HEK293 (cell line): ENCODE data around the gene MADD.

Experiments
- CTCF ChIA-PET: fragments of 350-600 bp; formaldehyde crosslinking; extraction: SDS; loops from one replicate; lab custom pipeline; 2021; ENCODE audit warnings: antibody characterized with exemption; lab: Yijun Ruan, JAX
- POLR2A ChIA-PET: fragments of 300-600 bp; formaldehyde crosslinking; extraction: SDS; loops from one replicate; lab custom pipeline; 2020; ENCODE audit warnings: antibody characterized with exemption, inconsistent platforms; lab: Yijun Ruan, JAX
- H3K27ac ChIP-seq: fragments of 200-500 bp; sonication (Bioruptor generic); 2 replicates; pipeline ENCODE4 v1.5.1; 2014; ENCODE audit warnings: low read depth, low read length, control low read depth, inconsistent platforms; ENCODE audit errors: extremely low read depth
- H3K36me3 ChIP-seq, 2 experiments: fragments of 200-500 bp in 1 of 2; sonication (Bioruptor generic) in 1 of 2; 1 replicate in 1 of 2; 2 replicates in 1 of 2; pipeline ENCODE4 v1.5.1; 2014 to 2017; ENCODE audit warnings: inconsistent platforms in 2 of 2, low read length in 2 of 2; ENCODE audit not compliant: control insufficient read depth in 2 of 2, insufficient read depth in 1 of 2
- H3K4me1 ChIP-seq: fragments of 200-500 bp; sonication (Bioruptor generic); 2 replicates; pipeline ENCODE4 v1.5.1; 2014; ENCODE audit warnings: mild to moderate bottlenecking, low read length, inconsistent platforms; ENCODE audit not compliant: control insufficient read depth, insufficient read depth
- H3K4me3 ChIP-seq: 2 replicates; pipeline ENCODE4 v1.5.1; 2011; ENCODE audit warnings: low read depth, mild to moderate bottlenecking, control low read depth, low read length, moderate library complexity
- H3K9me3 ChIP-seq: fragments of 200-500 bp; sonication (Bioruptor generic); 2 replicates; pipeline ENCODE4 v1.5.1; 2014; ENCODE audit warnings: low read depth, low read length, inconsistent platforms; ENCODE audit not compliant: control insufficient read depth, insufficient read depth
- HOXC10 ChIP-seq: sonication (generic); formaldehyde crosslinking; IDR thresholded peaks from 2 replicates; pipeline ENCODE4 v1.8.1; 2023; ENCODE audit warnings: mild to moderate bottlenecking, missing genetic modification reagents
- SCRT1 ChIP-seq: fragments of 450-650 bp; formaldehyde crosslinking; IDR thresholded peaks from 2 replicates; pipeline ENCODE4 v1.5.1; 2016; ENCODE audit warnings: missing biosample characterization, missing genetic modification characterization, borderline replicate concordance
- SCRT2 ChIP-seq: fragments of 450-650 bp; formaldehyde crosslinking; IDR thresholded peaks from 2 replicates; pipeline ENCODE4 v1.5.1; 2016; ENCODE audit warnings: missing biosample characterization, missing genetic modification characterization
- ZNF133 ChIP-seq: fragments of 450-650 bp; formaldehyde crosslinking; IDR thresholded peaks from 2 replicates; pipeline ENCODE4 v1.5.1; 2016; ENCODE audit warnings: missing biosample characterization, missing genetic modification characterization
- ZNF292 ChIP-seq: fragments of 450-650 bp; formaldehyde crosslinking; IDR thresholded peaks from 2 replicates; pipeline ENCODE4 v1.5.1; 2016; ENCODE audit warnings: low read depth, missing biosample characterization, missing genetic modification characterization, borderline replicate concordance
- ZNF335 ChIP-seq: fragments of 450-650 bp; formaldehyde crosslinking; conservative IDR thresholded peaks from 2 replicates; pipeline ENCODE4 v1.5.1; 2016; ENCODE audit warnings: missing biosample characterization, missing genetic modification characterization
- ZNF514 ChIP-seq: fragments of 450-650 bp; formaldehyde crosslinking; IDR thresholded peaks from 2 replicates; pipeline ENCODE4 v1.5.1; 2016; ENCODE audit warnings: missing biosample characterization, missing genetic modification characterization
- ZNF585B ChIP-seq: fragments of 450-650 bp; formaldehyde crosslinking; IDR thresholded peaks from 2 replicates; pipeline ENCODE4 v1.5.1; 2016; ENCODE audit warnings: missing biosample characterization, missing genetic modification characterization
- ZNF830 ChIP-seq: fragments of 450-650 bp; IDR thresholded peaks from 2 replicates; pipeline ENCODE4 v1.5.0; 2018; ENCODE audit warnings: missing biosample characterization, missing genetic modification characterization, low read depth, mild to moderate bottlenecking, moderate library complexity
- TF ChIP-seq, protein P1 (sequence below): fragments of 450-650 bp; IDR thresholded peaks from 2 replicates; pipeline ENCODE4 v1.5.1; 2018; ENCODE audit warnings: missing biosample characterization, mild to moderate bottlenecking, missing genetic modification characterization
- TF ChIP-seq, protein P2 (sequence below): fragments of 450-650 bp; formaldehyde crosslinking; IDR thresholded peaks from 2 replicates; pipeline ENCODE4 v1.5.1; 2016; ENCODE audit warnings: missing biosample characterization, missing genetic modification characterization
- TF ChIP-seq, protein P3 (sequence below): fragments of 450-650 bp; formaldehyde crosslinking; IDR thresholded peaks from 2 replicates; pipeline ENCODE4 v1.5.1; 2016; ENCODE audit warnings: missing biosample characterization, missing genetic modification characterization

Gene MADD

DNA sequence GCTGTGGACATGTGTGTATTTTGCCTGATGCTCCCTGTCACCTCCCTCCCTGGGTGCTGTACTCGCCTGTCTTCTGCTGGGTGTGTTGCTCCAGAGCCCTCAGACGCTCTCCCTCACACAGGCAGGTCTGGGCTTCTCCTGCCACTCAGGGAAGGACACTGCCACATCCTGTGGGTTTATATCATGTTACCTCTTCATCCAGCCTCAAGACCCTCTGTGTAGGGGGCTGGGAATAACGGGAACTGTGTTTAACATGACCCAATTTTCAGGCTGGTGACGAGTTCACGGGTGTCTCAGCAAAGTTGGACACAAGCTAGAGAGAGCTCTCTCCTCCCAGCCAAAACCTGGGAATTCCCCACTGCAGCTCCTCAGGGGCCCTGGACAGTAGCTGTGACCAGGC, 58.0 kb downstream of the MADD start (continued):
- TF ChIP-seq ZNF133 (tag by site-specific recombination) (no peak), ZNF514 (no peak), ZNF585B (tag by site-specific recombination) (no peak), ZNF335 (no peak), ZNF830 (tag by site-specific recombination) (no peak)
- TF ChIP-seq, protein P1, sequence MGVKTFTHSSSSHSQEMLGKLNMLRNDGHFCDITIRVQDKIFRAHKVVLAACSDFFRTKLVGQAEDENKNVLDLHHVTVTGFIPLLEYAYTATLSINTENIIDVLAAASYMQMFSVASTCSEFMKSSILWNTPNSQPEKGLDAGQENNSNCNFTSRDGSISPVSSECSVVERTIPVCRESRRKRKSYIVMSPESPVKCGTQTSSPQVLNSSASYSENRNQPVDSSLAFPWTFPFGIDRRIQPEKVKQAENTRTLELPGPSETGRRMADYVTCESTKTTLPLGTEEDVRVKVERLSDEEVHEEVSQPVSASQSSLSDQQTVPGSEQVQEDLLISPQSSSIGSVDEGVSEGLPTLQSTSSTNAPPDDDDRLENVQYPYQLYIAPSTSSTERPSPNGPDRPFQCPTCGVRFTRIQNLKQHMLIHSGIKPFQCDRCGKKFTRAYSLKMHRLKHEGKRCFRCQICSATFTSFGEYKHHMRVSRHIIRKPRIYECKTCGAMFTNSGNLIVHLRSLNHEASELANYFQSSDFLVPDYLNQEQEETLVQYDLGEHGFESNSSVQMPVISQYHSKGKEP (tag by site-specific recombination), result no peak
- TF ChIP-seq, protein P2, sequence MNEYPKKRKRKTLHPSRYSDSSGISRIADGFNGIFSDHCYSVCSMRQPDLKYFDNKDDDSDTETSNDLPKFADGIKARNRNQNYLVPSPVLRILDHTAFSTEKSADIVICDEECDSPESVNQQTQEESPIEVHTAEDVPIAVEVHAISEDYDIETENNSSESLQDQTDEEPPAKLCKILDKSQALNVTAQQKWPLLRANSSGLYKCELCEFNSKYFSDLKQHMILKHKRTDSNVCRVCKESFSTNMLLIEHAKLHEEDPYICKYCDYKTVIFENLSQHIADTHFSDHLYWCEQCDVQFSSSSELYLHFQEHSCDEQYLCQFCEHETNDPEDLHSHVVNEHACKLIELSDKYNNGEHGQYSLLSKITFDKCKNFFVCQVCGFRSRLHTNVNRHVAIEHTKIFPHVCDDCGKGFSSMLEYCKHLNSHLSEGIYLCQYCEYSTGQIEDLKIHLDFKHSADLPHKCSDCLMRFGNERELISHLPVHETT (tag by site-specific recombination), result no peak

DNA sequence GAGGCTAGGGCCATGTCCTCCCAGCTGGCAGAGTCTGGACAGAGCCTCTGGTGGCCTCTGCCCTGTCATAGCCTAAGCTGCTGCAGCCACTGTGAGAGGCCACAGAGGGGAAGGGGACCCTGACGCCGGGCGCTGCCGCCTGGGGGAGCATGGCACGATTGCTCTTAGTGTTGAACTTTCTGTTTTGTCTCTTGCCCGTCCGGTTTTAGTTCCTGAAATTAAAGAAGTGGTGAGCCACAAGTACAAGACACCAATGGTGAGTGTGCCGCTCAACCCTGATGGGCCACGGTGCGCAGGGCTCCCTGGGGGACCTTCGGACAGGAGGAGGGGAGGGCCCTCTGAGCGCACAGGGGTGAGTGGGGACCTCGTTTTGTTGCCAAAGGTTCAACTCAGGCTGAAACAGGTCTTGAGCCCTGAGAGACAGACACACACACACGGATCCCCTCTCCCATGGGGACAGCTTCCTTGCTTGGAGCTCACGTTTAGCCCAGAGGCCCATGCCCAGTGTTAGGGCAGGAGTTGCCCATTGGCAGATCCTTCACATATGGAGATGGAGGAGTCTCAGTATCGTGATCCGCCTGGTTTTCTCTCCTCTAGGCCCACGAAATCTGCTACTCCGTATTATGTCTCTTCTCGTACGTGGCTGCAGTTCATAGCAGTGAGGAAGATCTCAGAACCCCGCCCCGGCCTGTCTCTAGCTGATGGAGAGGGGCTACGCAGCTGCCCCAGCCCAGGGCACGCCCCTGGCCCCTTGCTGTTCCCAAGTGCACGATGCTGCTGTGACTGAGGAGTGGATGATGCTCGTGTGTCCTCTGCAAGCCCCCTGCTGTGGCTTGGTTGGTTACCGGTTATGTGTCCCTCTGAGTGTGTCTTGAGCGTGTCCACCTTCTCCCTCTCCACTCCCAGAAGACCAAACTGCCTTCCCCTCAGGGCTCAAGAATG, 58.8 kb downstream of the MADD start:
- H3K4me1 ChIP-seq, result no peaks in the 10 kb centered on the region
- H3K4me3 ChIP-seq, result no peak overlapping the region
- peaks cover 0 to 4% of the 10 kb centered on the region in 2 experiments; a peak in 1 of 3 replicates for H3K36me3 ChIP-seq
- H3K9me3 ChIP-seq, result no peaks in the 10 kb centered on the region
- no peak overlapping the region for H3K27ac ChIP-seq
- CTCF ChIA-PET, result interaction anchor here (1.0 to 1.1 kb wide), 2 partner anchors 18 to 166 kb away, joined by 3 to 4 read pairs; no protein-coding TSS in a partner anchor
- TF ChIP-seq, protein P3, sequence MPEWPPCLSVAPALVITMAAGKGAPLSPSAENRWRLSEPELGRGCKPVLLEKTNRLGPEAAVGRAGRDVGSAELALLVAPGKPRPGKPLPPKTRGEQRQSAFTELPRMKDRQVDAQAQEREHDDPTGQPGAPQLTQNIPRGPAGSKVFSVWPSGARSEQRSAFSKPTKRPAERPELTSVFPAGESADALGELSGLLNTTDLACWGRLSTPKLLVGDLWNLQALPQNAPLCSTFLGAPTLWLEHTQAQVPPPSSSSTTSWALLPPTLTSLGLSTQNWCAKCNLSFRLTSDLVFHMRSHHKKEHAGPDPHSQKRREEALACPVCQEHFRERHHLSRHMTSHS (tag by site-specific recombination), result no peak
- TF ChIP-seq ZNF292 (tag by site-specific recombination), result no peak
- POLR2A ChIA-PET, result no interaction called here

DNA sequence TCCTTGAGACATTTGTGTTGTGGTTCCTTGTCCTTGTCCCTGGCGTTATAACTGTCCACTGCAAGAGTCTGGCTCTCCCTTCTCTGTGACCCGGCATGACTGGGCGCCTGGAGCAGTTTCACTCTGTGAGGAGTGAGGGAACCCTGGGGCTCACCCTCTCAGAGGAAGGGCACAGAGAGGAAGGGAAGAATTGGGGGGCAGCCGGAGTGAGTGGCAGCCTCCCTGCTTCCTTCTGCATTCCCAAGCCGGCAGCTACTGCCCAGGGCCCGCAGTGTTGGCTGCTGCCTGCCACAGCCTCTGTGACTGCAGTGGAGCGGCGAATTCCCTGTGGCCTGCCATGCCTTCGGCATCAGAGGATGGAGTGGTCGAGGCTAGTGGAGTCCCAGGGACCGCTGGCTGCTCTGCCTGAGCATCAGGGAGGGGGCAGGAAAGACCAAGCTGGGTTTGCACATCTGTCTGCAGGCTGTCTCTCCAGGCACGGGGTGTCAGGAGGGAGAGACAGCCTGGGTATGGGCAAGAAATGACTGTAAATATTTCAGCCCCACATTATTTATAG, 59.6 kb downstream of the MADD start:
- ChIA-PET CTCF (interaction anchor here (1.0 to 1.2 kb wide), 3 partner anchors 9 to 167 kb away, joined by 3 to 4 read pairs (median 4); no protein-coding TSS in a partner anchor), POLR2A (no interaction called here)
- Histone ChIP-seq H3K9me3 (no peaks in the 10 kb centered on the region), H3K4me3 (no peak overlapping the region), H3K36me3 (peaks cover 0 to 4% of the 10 kb centered on the region in 2 experiments; a peak in 1 of 3 replicates), H3K27ac (no peak overlapping the region), H3K4me1 (no peaks in the 10 kb centered on the region)
- TF ChIP-seq HOXC10 (no peak), SCRT1 (tag by site-specific recombination) (no peak), SCRT2 (tag by site-specific recombination) (no peak)
